ENCODE results near the gene FAM193B.
"Not testable (repeated sequence)": the region's sequence is repeated elsewhere in the genome, so short reads cannot be mapped to it uniquely, and the experiment has no call there.

DNA sequence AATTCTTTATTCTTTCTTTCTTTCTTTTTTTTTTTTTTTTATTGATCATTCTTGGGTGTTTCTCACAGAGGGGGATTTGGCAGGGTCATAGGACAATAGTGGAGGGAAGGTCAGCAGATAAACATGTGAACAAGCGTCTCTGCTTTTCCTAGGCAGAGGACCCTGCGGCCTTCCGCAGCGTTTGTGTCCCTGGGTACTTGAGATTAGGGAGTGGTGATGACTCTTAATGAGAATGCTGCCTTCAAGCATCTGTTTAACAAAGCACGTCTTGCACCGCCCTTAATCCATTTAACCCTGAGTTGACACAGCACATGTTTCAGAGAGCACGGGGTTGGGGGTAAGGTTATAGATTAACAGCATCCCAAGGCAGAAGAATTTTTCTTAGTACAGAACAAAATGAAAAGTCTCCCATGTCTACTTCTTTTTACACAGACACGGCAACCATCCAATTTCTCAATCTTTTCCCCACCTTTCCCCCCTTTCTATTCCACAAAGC is 5.1 kb upstream of the FAM193B start:
- not testable (repeated sequence) for TF ChIP-seq CTCF, POLR2A (IDR thresholded peaks at IDR 0.05)

Data from sigmoid colon (tissue), 3 donors.